Body of pancreas (tissue), 4 donors: Measurements from ENCODE around the gene KLK15.

ENCODE experiments used
- CTCF ChIP-seq, 7 experiments: fragments of 450-650 bp in 4 of 7; fragments of 200-600 bp in 3 of 7; sonication (generic) in 3 of 7; IDR thresholded peaks; one replicate each; pipeline ENCODE4 v1.5.1; 2016 to 2019; ENCODE audit warnings: antibody characterized with exemption in 7 of 7
- POLR2A ChIP-seq, 3 donors: fragments of 450-650 bp; IDR thresholded peaks; one replicate each; pipeline ENCODE4 v1.6.1; 2016; ENCODE audit warnings: antibody characterized with exemption in 3 of 3, mild to moderate bottlenecking in 2 of 3

GRCh38 chr19:50801107-50801506, 32.3 kb downstream of the KLK15 start:
- TF ChIP-seq POLR2A (IDR thresholded peaks at IDR 0.05) (no peak), CTCF (IDR thresholded peaks at IDR 0.05) (no peak)
